WERI-Rb-1 (cell line): Measurements from ENCODE around the gene GRIP2.

Experiments used
- DNase-seq: peaks from one replicate; pipeline ENCODE4 v3.0.0-alpha.2; 2020
- H3K27ac ChIP-seq: fragments of 250-450 bp; sonication (Bioruptor Pico); 2 replicates; pipeline ENCODE4 v1.5.1; 2020; ENCODE audit warnings: mild to moderate bottlenecking, moderate library complexity
- H3K27me3 ChIP-seq: fragments of 250-450 bp; sonication (Bioruptor Pico); 2 replicates; pipeline ENCODE4 v1.5.1; 2021; ENCODE audit warnings: mild to moderate bottlenecking, low read depth, moderate library complexity; ENCODE audit not compliant: insufficient read depth, severe bottlenecking
- H3K36me3 ChIP-seq: fragments of 250-450 bp; sonication (Bioruptor Pico); 2 replicates; pipeline ENCODE4 v1.5.1; 2020; ENCODE audit warnings: mild to moderate bottlenecking, moderate library complexity
- H3K4me3 ChIP-seq: 2 replicates; pipeline ENCODE4 v1.5.1; 2011; ENCODE audit warnings: low read depth, mild to moderate bottlenecking, control low read depth, low read length
- H3K9me3 ChIP-seq: fragments of 250-450 bp; sonication (Bioruptor Pico); 2 replicates; pipeline ENCODE4 v1.5.1; 2021; ENCODE audit warnings: mild to moderate bottlenecking, moderate library complexity; ENCODE audit not compliant: severe bottlenecking
- TF ChIP-seq, protein P1 (sequence below): IDR thresholded peaks from 2 replicates; pipeline ENCODE4 v1.5.1; 2011; ENCODE audit warnings: low read depth, mild to moderate bottlenecking, control low read depth, inconsistent platforms, low read length

Gene GRIP2

DNA sequence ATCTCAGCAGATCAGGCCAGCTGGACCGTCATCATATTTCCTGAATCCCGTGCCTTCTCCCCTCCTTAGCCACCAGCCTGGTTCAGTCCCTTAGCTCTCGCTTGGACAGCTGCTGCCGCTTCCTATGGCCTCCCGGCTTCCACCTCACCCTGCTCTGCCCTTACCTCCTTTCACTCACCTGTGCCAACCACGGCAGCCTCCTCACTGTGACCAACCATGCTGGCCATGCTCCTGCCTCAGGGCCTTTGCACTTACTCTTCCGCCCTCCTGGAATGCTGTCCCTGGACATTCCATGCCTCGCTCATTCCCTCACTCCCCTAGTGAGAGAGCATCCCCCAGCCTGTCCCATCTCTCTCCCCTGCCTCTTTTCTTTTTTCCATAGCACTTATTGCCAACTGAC, 19.2 kb downstream of the GRIP2 start:
- Histone ChIP-seq H3K36me3 (no peaks in the 10 kb centered on the region), H3K27me3 (no peaks in the 10 kb centered on the region), H3K4me3 (no peak overlapping the region), H3K27ac (no peak overlapping the region), H3K9me3 (no peaks in the 10 kb centered on the region)
- TF ChIP-seq, protein P1, sequence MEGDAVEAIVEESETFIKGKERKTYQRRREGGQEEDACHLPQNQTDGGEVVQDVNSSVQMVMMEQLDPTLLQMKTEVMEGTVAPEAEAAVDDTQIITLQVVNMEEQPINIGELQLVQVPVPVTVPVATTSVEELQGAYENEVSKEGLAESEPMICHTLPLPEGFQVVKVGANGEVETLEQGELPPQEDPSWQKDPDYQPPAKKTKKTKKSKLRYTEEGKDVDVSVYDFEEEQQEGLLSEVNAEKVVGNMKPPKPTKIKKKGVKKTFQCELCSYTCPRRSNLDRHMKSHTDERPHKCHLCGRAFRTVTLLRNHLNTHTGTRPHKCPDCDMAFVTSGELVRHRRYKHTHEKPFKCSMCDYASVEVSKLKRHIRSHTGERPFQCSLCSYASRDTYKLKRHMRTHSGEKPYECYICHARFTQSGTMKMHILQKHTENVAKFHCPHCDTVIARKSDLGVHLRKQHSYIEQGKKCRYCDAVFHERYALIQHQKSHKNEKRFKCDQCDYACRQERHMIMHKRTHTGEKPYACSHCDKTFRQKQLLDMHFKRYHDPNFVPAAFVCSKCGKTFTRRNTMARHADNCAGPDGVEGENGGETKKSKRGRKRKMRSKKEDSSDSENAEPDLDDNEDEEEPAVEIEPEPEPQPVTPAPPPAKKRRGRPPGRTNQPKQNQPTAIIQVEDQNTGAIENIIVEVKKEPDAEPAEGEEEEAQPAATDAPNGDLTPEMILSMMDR = no peak
- peak; percentile 4 for DNase-seq

DNA sequence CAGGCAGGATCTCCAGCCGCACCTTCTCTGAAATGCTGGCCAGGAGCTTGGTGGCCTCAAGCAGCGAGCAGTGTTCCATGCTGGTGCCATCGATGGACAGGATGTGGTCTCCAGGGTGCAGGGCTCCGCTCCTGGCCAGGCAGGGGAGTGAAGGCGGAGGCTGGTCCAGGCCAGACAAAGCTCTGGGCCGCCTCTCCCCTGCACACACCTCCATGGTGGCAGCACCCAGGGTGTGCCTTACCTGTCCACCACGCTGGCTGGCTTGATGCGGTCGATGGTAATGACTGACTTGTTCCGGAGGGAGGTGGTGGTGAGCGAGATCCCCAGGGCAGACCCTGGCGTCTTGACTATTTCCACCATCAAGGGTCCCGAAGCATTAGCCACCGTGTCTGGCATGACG, 20.0 kb downstream of the GRIP2 start:
- H3K4me3 ChIP-seq = no peak overlapping the region
- no peaks in the 10 kb centered on the region for H3K36me3 ChIP-seq
- peak; percentile 4 for DNase-seq
- no peak overlapping the region for H3K27ac ChIP-seq
- TF ChIP-seq, protein P1 = no peak
- H3K27me3 ChIP-seq = no peaks in the 10 kb centered on the region
- no peaks in the 10 kb centered on the region for H3K9me3 ChIP-seq

DNA sequence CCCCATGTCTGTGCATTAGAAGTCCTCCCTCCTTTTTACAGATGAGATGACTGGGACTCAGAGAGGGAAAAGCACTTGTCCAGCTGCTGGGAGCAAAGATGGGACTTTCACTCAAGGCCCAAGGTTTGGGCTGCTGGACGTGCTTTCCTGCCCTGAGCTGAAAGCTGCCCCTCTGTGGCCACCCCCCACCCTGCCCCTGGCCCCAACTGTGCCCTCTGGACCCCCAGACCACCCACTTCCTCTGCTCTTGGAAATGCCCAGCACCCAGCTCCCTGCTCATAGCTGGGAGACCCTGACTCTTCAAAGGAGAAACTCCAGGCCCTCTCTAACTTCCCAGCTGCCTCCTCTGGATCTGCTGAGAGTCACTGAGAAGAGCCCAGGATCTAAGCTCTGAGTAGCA, 20.7 kb downstream of the GRIP2 start:
- TF ChIP-seq, protein P1 = no peak
- Histone ChIP-seq H3K27me3 (no peaks in the 10 kb centered on the region), H3K36me3 (no peaks in the 10 kb centered on the region), H3K27ac (no peak overlapping the region), H3K9me3 (no peaks in the 10 kb centered on the region), H3K4me3 (no peak overlapping the region)
- peak; percentile 0 for DNase-seq

DNA sequence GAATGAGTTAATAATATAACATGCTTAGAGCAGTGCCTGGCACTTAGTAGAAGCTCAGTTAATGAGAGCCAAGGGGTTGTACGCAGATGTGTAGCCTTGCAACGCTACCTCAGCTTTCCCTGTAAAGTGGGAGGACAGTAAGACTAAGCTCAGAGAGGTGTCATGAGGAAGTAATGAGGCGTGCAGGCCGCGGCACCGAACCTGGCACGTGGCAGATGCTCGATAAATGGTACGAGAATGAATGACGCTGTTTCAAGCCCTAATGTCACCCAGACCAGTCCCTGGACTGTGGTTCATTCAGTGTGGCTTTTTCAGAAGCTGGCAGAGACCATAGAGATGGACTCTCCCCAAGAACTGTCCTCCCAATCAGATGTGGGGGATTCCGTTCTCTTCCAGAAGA, 21.2 kb downstream of the GRIP2 start:
- TF ChIP-seq, protein P1 = no peak
- Histone ChIP-seq H3K27me3 (no peaks in the 10 kb centered on the region), H3K4me3 (no peak overlapping the region), H3K27ac (no peak overlapping the region), H3K36me3 (no peaks in the 10 kb centered on the region), H3K9me3 (no peaks in the 10 kb centered on the region)
- DNase-seq = peak; percentile 0

DNA sequence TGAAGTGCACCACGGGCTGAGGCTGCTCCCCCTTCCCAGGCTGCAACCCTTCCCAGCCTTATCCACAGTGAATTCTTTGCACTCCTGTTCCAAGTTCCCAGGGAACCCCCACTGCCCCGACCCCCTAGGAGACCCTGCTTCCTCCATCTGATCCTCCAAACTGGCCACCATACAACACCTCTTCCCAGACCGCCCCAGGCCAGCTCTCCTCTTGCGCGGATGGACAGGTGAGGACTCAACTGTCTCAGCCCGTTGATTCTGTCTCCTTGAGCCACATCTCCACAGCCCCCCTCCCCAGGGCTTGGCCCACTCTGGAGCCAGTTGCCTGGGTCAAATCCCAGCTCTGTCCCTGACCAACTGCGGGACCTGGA, 21.7 kb downstream of the GRIP2 start:
- Histone ChIP-seq H3K4me3 (no peak overlapping the region), H3K9me3 (no peaks in the 10 kb centered on the region), H3K36me3 (no peaks in the 10 kb centered on the region), H3K27ac (no peak overlapping the region), H3K27me3 (no peaks in the 10 kb centered on the region)
- peak; percentile 3 for DNase-seq
- TF ChIP-seq, protein P1 = no peak

DNA sequence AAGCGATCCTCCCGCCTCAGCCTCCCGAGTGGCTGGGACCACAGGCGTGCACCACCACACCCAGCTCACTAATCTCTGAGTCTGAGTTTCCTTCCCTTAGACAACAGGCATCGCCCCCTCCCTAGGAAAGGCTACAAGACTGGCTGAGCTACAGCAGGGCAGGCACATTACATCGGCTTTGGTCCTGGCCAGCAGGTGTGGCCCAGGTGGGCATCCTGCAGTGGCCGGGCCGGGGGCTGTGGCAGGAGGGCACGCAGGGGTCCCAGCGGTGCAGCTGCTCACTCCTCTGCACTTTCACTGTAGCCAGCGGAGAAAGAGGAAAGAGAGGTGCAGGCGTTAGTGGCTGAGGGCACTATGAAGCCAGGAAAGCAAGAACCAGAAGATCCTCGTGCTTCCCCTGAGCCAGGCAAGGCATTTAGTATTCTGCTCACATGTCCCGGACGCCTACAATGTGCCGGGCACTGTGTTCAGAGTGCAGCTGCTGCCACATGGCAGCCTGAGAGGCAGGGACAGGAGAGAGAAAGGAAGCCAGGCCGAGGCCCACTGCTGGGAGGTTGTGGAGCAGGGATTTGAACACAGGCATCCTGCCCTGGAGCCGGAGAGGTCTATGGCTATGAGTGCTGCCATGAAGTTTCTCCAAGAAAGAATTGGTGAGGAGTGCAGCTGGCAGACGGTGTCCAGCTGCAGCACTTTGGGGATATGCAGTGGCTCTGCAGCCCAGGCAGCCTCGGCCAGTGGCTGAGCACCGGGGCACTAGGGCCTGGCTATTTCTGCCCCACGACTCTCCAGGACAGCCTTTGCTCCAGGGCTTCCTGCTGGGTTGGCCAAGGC, 22.3 kb downstream of the GRIP2 start:
- DNase-seq = peak; percentile 2
- TF ChIP-seq, protein P1 = no peak
- no peaks in the 10 kb centered on the region for H3K27me3 ChIP-seq
- H3K36me3 ChIP-seq = no peaks in the 10 kb centered on the region
- no peaks in the 10 kb centered on the region for H3K9me3 ChIP-seq
- no peak overlapping the region for H3K27ac ChIP-seq
- no peak overlapping the region for H3K4me3 ChIP-seq
